ENCODE data around the gene ESPNL.

Gene ESPNL

GRCh38 chr2:238180554-238180953 is 80.4 kb downstream of the ESPNL start:
- DNase-seq (ENCODE audit: low spot score) (no peak), ATAC-seq (ENCODE audit: low read depth) (no peak)
- TF ChIP-seq CTCF (IDR thresholded peaks at IDR 0.05; ENCODE audit: poor library complexity, severe bottlenecking): no peak
- no peaks in the 10 kb centered on the region for H3K9me3 ChIP-seq (ENCODE audit: severe bottlenecking)
- H3K27me3 ChIP-seq (ENCODE audit: insufficient read depth, poor library complexity, severe bottlenecking): no peaks in the 10 kb centered on the region
- no peaks in the 10 kb centered on the region for H3K4me1 ChIP-seq (ENCODE audit: insufficient read depth, poor library complexity, severe bottlenecking)
- no peak overlapping the region for H3K27ac ChIP-seq (ENCODE audit: poor library complexity, severe bottlenecking)
- H3K4me3 ChIP-seq (ENCODE audit: severe bottlenecking): no peak overlapping the region
- peaks cover 86% of the 10 kb centered on the region for H3K36me3 ChIP-seq (ENCODE audit: low read depth)

DNA sequence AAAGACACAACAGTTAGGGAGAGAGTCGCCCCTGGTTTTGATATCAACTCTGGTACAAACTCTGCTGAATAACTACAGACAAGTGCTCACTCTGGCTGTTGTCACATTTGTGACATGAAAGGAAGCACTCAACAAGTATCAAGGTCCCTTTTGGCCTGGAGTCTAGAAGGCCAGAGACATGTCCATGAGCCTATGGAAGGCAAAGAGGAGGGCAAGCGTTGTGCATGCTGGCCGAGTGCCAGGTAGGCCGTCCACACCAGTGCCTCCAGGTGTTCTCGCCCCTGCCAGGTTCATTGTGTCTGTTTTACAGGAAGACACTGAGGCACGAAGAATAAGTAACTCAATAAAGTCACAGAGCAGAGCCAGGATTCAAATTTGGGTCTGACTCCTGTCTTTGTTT is 82.2 kb downstream of the ESPNL start:
- no peaks in the 10 kb centered on the region for H3K9me3 ChIP-seq (ENCODE audit: severe bottlenecking)
- TF ChIP-seq CTCF (IDR thresholded peaks at IDR 0.05; ENCODE audit: poor library complexity, severe bottlenecking): no peak
- H3K27me3 ChIP-seq (ENCODE audit: insufficient read depth, poor library complexity, severe bottlenecking): no peaks in the 10 kb centered on the region
- no peak overlapping the region for H3K4me3 ChIP-seq (ENCODE audit: severe bottlenecking)
- no peaks in the 10 kb centered on the region for H3K4me1 ChIP-seq (ENCODE audit: insufficient read depth, poor library complexity, severe bottlenecking)
- DNase-seq (ENCODE audit: low spot score) (no peak), ATAC-seq (ENCODE audit: low read depth) (no peak)
- H3K27ac ChIP-seq (ENCODE audit: poor library complexity, severe bottlenecking): no peak overlapping the region
- H3K36me3 ChIP-seq (ENCODE audit: low read depth): peaks cover 95% of the 10 kb centered on the region
